HG02938 (cell line): ENCODE results near the gene EPHA2.

ENCODE experiments used
- ATAC-seq: cut with Tn5 transposase; IDR thresholded peaks from one replicate; pipeline ENCODE4 v1.9.1; 2021; ENCODE audit warnings: mild to moderate bottlenecking, moderate library complexity; ENCODE audit not compliant: unreplicated experiment

EPHA2 gene

GRCh38 chr1:16151196-16151994 is 4.5 kb downstream of the EPHA2 start:
- no peak for ATAC-seq

- ATAC-seq, result no peak
These were observed 5.4 kb downstream of the EPHA2 start for GRCh38 chr1:16150508-16150907.

GRCh38 chr1:16149702-16150488 is 6.0 kb downstream of the EPHA2 start:
- ATAC-seq, result no peak

DNA sequence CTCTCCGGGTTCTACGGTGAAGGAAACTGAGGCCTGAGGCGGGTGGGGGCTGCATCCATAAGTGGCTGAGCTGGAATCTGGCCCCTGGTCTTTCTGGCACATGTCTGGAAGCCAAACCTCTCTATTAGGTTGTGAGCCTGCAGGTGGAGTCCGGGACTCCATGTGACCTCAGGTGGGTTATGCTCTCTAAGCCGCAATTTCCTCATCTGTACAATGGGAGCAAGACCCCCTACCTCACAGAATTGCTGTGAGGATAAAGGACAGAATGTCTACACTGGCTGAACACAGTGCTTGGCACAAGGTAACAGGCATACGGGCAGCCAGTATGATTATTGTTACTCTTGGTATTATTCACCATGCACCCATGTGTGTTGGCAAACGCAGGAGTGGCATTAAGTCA is 6.7 kb downstream of the EPHA2 start:
- no peak for ATAC-seq

DNA sequence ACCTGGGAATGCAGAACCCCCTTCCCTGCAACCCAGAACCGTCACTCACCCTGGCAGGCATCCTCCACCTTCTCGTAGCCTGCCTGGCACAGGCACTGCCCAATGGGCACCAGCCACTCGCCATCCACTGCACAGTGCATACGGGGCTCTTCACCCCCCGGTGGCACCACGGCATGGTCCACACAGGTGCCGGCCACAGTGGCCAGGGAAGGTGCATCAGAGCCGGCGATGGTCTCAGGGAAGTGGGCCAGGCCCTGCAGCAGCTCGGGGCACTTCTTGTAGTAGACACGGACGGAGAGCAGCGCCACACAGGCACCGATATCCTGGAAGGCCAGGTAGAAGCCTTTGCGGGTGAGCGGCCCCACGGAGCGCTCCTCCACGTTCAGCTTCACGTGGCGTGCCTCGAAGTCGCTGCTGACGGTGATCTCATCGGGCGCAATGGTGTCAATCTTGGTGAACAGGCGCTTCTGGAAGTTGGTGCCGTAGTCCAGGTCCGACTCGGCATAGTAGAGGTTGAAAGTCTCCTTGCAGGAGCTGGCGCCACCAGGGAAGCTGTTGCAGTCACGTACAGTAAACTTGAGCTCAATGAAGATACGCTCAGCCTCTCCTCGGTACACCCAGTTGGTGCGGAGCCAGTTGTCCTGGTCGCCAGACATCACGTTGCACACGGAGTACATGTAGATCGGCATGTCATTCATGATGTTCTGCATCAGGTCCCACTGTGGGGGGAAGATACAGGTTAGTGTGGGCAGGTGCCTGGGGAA is 7.4 kb downstream of the EPHA2 start:
- no peak for ATAC-seq

GRCh38 chr1:16147156-16147926 is 8.5 kb downstream of the EPHA2 start:
- no peak for ATAC-seq

DNA sequence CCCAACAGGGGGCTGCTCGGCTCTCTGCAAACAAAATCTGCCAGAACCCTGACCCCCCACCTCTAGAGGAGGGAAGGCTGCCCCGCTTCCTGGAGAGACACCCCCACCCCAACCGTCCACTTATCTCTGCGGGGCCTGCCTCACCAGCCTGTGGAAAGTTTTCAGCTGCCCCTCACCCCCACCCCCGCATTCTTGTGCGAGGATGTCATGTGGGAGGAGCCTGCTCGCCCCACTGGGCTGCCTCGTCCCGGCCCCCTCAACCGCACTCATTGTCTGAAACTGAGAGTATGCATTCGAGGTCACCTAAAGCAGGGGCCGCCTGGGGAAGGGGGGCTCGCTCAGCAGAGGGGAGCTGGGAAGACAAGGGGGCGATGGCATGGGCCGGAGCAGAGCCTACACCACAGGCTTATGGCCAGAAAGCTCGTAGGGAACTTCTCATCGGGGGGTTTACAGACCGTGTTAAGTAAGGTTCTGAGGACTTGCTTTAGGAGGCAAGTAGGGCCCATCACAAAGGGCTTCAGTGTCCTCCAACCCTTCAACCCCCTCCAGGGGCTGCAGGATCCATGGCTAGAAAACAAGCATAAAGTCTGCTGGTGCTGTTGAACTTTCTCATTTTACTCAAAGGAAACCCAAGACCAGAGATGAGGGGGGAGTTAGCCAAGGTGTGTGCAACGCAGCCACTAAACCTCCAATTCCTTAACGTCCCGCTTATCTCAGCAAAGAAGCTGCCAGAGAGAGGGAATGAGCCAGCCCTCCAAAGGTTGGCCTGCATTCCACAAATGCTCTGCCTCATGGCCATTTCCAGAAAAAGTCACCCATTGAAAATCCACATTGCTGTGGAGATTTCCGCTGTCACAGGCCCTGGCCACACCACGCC is 9.4 kb downstream of the EPHA2 start:
- no peak for ATAC-seq

- ATAC-seq, result no peak
These were observed 10.1 kb downstream of the EPHA2 start for GRCh38 chr1:16145662-16146278.

- ATAC-seq, result no peak
These were observed 10.7 kb downstream of the EPHA2 start for GRCh38 chr1:16145030-16145661.

- ATAC-seq, result no peak
These were observed 11.4 kb downstream of the EPHA2 start for GRCh38 chr1:16144325-16145029.

- no peak for ATAC-seq
These were observed 12.1 kb downstream of the EPHA2 start for GRCh38 chr1:16143566-16144324.

- ATAC-seq, result no peak
These were observed 12.8 kb downstream of the EPHA2 start for GRCh38 chr1:16143005-16143565.

DNA sequence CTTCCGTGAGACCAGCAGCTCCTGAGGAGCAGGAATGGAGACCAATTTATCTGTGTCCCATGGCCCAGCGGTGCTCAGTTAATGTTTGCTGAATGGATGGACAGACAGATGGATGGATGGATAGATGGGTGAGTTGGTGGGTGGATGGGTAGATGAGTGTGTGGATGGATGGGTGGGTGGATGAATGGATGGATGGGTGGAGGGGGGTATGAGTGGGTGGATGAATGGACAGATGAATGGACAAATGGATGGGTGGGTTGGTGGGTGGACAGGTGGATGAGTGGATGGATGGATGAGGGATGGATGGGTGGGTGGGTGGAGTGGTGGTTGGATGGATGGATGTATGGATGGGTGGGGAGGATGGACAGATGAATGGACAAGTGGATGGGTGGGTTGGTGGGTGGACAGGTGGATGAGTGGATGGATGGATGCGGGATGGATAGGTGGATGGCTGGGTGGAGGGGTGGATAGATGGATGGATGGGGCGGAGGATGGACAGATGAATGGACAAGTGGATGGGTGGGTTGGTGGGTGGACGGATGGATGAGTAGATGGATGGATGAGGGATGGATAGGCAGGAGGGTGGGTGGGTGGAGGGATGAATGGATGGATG is 13.4 kb downstream of the EPHA2 start:
- no peak for ATAC-seq

DNA sequence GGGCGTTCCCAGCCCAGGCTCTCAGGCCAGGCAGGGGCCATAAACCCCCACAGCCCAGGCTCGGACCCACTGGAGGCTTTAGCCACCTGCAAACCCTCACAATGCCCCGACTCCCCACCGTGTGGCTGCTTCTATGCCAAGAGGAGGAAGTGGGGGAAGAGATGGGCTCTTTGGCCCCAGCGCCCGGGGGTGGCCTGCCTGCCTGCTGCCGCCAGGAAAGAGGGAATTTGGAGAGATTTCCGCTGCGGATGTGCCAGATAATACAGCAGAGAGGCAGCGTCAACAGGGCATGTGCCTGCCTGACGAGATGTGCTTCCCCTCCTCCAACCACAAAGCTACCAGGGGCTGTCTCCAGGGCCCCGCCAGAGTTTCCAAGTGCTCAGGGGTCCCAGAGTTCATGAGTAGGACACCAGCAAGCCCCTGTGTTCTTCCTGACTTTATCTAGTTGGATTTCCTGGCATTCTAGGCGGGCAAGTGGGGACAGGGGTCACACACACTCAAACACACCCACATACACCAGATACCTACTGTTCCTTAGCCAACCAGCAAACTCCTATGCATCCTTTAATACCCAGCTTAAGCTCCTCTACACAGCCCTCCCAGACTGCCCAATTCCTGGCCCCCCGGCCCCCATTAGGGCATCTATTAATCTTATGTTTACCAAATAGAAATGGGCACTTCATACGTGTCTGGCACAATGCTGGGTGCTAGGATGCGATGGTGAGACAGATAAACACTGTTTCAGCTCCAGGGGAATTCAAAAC is 14.1 kb downstream of the EPHA2 start:
- ATAC-seq, result no peak

DNA sequence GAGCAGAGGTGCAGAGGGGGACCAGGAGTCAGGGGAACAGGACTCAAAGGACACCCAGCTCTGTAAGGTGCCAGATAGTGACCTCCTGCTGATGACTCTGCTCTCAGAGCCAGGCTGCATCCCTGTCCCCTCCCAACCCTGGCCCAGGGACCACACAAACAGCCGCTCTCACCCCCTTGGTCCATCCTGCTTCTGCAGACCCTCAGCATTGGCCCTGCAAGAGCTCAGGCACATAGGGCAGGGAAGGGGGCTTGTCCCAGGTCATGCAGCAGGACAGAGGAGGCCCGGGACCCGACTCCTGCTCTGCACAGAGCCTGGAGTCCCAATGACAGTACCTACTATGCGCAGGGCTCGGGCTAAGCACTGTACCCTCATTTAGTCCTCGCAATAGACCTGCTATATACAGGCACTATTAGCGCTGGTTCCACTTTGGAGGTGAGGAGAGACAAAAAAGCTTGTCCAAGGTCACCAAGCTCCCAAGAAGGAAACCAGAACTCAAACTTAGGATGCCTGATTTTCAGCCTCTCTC is 15.7 kb downstream of the EPHA2 start:
- no peak for ATAC-seq

DNA sequence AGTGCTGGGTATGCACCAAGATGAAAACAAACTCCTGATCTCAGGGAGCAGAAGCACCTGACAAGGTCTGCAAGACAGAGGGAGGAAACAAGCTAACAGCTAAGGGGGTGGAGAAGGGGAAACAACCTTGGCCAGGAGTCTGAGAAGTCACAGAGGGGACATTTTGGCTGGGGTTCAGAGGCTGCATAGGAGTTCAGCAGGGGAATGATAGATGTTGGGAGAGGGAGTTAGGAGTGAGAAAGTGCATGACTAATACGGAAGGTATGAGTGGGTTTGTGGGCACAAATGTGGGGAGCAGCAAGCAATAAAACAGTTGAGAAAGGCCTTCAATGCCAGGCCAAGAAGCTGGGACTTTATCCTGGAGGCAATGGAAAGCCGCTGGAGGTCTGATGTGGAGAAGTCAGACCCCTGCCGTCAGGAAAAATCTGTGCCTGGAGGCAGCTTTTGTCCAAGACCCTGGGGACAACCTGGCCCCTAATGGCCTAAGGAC is 16.4 kb downstream of the EPHA2 start:
- no peak for ATAC-seq
